Aorta (tissue), 5 donors: ENCODE results near the gene ABLIM2. TPM values are rescaled to one million over a fixed set of nuclear protein-coding genes. Genes with fewer than 3 reads are reported as not detected.

Experiments used
- ATAC-seq: fragments of 200-7000 bp; cut with Tn5 transposase; one replicate; pipeline ENCODE4 v1.9.1; 2022; ENCODE audit warnings: moderate library complexity; ENCODE audit not compliant: low FRiP score
- DNase-seq, 2 donors: peaks; one replicate each; pipeline ENCODE4 v3.0.0-alpha.2; 2020
- H3K27ac ChIP-seq, 2 donors: one replicate each; pipeline ENCODE4 v1.5.1; 2013; ENCODE audit warnings: low read length in 2 of 2, mild to moderate bottlenecking in 2 of 2, moderate library complexity in 2 of 2, control low read depth in 1 of 2, inconsistent platforms in 1 of 2, low read depth in 1 of 2
- H3K27me3 ChIP-seq, 2 donors: one replicate each; pipeline ENCODE4 v1.6.1; 2013; ENCODE audit warnings: control low read depth in 1 of 2, low read length in 1 of 2, mild to moderate bottlenecking in 1 of 2, moderate library complexity in 1 of 2; ENCODE audit not compliant: insufficient read depth in 2 of 2, control insufficient read depth in 1 of 2
- H3K36me3 ChIP-seq, 2 donors: one replicate each; pipeline ENCODE4 v1.6.1; 2013; ENCODE audit warnings: control low read depth in 1 of 2, low read length in 1 of 2, mild to moderate bottlenecking in 1 of 2; ENCODE audit not compliant: insufficient read depth in 2 of 2, control insufficient read depth in 1 of 2
- H3K4me1 ChIP-seq, 2 donors: one replicate each; pipeline ENCODE4 v1.6.1; 2013; ENCODE audit warnings: low read length in 2 of 2, control low read depth in 1 of 2, mild to moderate bottlenecking in 1 of 2, moderate library complexity in 1 of 2; ENCODE audit not compliant: insufficient read depth in 2 of 2, control insufficient read depth in 1 of 2
- H3K4me3 ChIP-seq, 2 donors: one replicate each; pipeline ENCODE4 v1.5.1; 2013; ENCODE audit warnings: low read length in 2 of 2, control low read depth in 1 of 2, mild to moderate bottlenecking in 1 of 2
- H3K9me3 ChIP-seq: one replicate; pipeline ENCODE4 v1.6.1; 2013; ENCODE audit warnings: mild to moderate bottlenecking, low read length; ENCODE audit not compliant: control insufficient read depth
- WGBS, 2 donors: extraction: QIAGEN DNeasy Blood & Tissue Kit; methylation state at CpG; one replicate each; pipeline ENCODE4 v1.1.7; 2013; 5-methylcytosine and 5-hydroxymethylcytosine counted together
- intact Hi-C, 2 donors: fragments of 100-400 bp; cut with DNase I; formaldehyde crosslinking; loops; one replicate each; pipeline versions ENCODE4 v1.14.2 to v1.15.0; 2022
- polyA plus RNA-seq, 2 donors: library from polyadenylated mRNA; stranded (reverse); fragments of 200-250 nt; gene quantifications; one replicate each; pipeline ENCODE4 v1.2.3, GENCODE V29; 2013
- total RNA-seq, 2 donors: library from RNA; stranded (reverse); fragmentation: NEBNext Ultra II Directional; extraction: Animal tissue kit (Norgen Biotek cat#: 25700); gene quantifications; one replicate each; pipeline ENCODE4 v1.2.1, GENCODE V29; 2021
- donor health status: healthy with polysubstance abuse.
- donor health status: Bipolar disorder and iron deficiency.
- donor health status: DM: no; HTN: no; CAD: no.
- donor health status: DM: no; HTN: no; CAD: no.
- donor health status: DM: yes; HTN: yes; CAD: no.

Gene ABLIM2
- total and polyA plus RNA-seq, 4 donors: 5.3 to 20.2 (median 11.1) TPM

- no peaks in the 10 kb centered on the region for H3K36me3 ChIP-seq
- DNase-seq: no peak
- no peaks in the 10 kb centered on the region for H3K27me3 ChIP-seq
- no peak overlapping the region for H3K4me3 ChIP-seq
- 88 to 98% methylated on average over 7 of the region's 7 CpGs for WGBS, 2 donors
- intact Hi-C loops: no loop called here
- no peak overlapping the region for H3K27ac ChIP-seq
- no peaks in the 10 kb centered on the region for H3K9me3 ChIP-seq
- H3K4me1 ChIP-seq: no peaks in the 10 kb centered on the region
- no peak for ATAC-seq
Observed at GRCh38 chr4:7995135-7995534, 163.5 kb downstream of the ABLIM2 start.

GRCh38 chr4:7993671-7994070, 164.9 kb downstream of the ABLIM2 start:
- H3K9me3 ChIP-seq: peaks cover 2% of the 10 kb centered on the region
- no peaks in the 10 kb centered on the region for H3K36me3 ChIP-seq
- WGBS, 2 donors: 92 to 96% methylated on average over 6 of the region's 6 CpGs
- H3K4me3 ChIP-seq: no peak overlapping the region
- no peak overlapping the region for H3K27ac ChIP-seq
- no peaks in the 10 kb centered on the region for H3K27me3 ChIP-seq
- DNase-seq: no peak
- intact Hi-C loops: no loop called here
- ATAC-seq: no peak
- no peaks in the 10 kb centered on the region for H3K4me1 ChIP-seq

- Histone ChIP-seq H3K27me3 (no peaks in the 10 kb centered on the region), H3K36me3 (no peaks in the 10 kb centered on the region), H3K4me3 (no peak overlapping the region), H3K9me3 (peaks cover 2% of the 10 kb centered on the region), H3K27ac (no peak overlapping the region), H3K4me1 (no peaks in the 10 kb centered on the region)
- DNase-seq (no peak), ATAC-seq (peak; percentile 37)
- intact Hi-C loops: no loop called here
- WGBS, 2 donors: 89 to 92% methylated on average over 11 of the region's 11 CpGs
Observed at GRCh38 chr4:7992846-7993245, 165.8 kb downstream of the ABLIM2 start.

GRCh38 chr4:7990807-7991459, 167.7 kb downstream of the ABLIM2 start:
- H3K27ac ChIP-seq: no peak overlapping the region
- H3K4me1 ChIP-seq: no peaks in the 10 kb centered on the region
- ATAC-seq: no peak
- H3K36me3 ChIP-seq: no peaks in the 10 kb centered on the region
- 91 to 93% methylated on average over 10 of the region's 10 CpGs for WGBS, 2 donors
- no peak overlapping the region for H3K4me3 ChIP-seq
- H3K27me3 ChIP-seq: no peaks in the 10 kb centered on the region
- intact Hi-C loops: no loop called here
- DNase-seq: no peak
- peaks cover 2% of the 10 kb centered on the region for H3K9me3 ChIP-seq

GRCh38 chr4:7989654-7990053, 169.0 kb downstream of the ABLIM2 start:
- no peak overlapping the region for H3K4me3 ChIP-seq
- 63 to 80% methylated on average over 2 of the region's 2 CpGs for WGBS, 2 donors
- no peak overlapping the region for H3K27ac ChIP-seq
- H3K4me1 ChIP-seq: no peaks in the 10 kb centered on the region
- intact Hi-C loops: loop anchor here (5.0 kb wide), 1 partner anchor 227 kb away; no protein-coding TSS in a partner anchor
- DNase-seq: no peak
- H3K9me3 ChIP-seq: peaks cover 2% of the 10 kb centered on the region
- no peaks in the 10 kb centered on the region for H3K27me3 ChIP-seq
- no peak for ATAC-seq
- no peaks in the 10 kb centered on the region for H3K36me3 ChIP-seq

- H3K27ac ChIP-seq: no peak overlapping the region
- peaks cover 2% of the 10 kb centered on the region for H3K9me3 ChIP-seq
- no peak overlapping the region for H3K4me3 ChIP-seq
- H3K36me3 ChIP-seq: no peaks in the 10 kb centered on the region
- intact Hi-C loops: loop anchor here (5.0 kb wide), 1 partner anchor 226 kb away; no protein-coding TSS in a partner anchor
- WGBS, 2 donors: 66 to 73% methylated on average over 1 of the region's 1 CpG
- DNase-seq: no peak
- H3K4me1 ChIP-seq: no peaks in the 10 kb centered on the region
- no peak for ATAC-seq
- no peaks in the 10 kb centered on the region for H3K27me3 ChIP-seq
Observed at GRCh38 chr4:7988437-7988836, 170.2 kb downstream of the ABLIM2 start.

GRCh38 chr4:7987148-7987989, 171.2 kb downstream of the ABLIM2 start:
- DNase-seq (peak in 1 of 2 donors; percentile 77), ATAC-seq (peak; percentile 81)
- no peaks in the 10 kb centered on the region for H3K27me3 ChIP-seq

GRCh38 chr4:7985891-7986441, 172.6 kb downstream of the ABLIM2 start:
- DNase-seq (no peak), ATAC-seq (no peak)
- H3K27ac ChIP-seq: no peak overlapping the region
- no peak overlapping the region for H3K4me3 ChIP-seq
- H3K36me3 ChIP-seq: no peaks in the 10 kb centered on the region
- H3K27me3 ChIP-seq: no peaks in the 10 kb centered on the region
- H3K9me3 ChIP-seq: peaks cover 2% of the 10 kb centered on the region
- intact Hi-C loops: loop anchor here (5.0 kb wide), 1 partner anchor 224 kb away; no protein-coding TSS in a partner anchor
- WGBS, 2 donors: 39 to 60% methylated on average over 21 of the region's 21 CpGs
- no peaks in the 10 kb centered on the region for H3K4me1 ChIP-seq

More at GRCh38 chr4:7987148-7987989, 171.2 kb downstream of the ABLIM2 start:
- no peak overlapping the region for H3K27ac ChIP-seq
- no peak overlapping the region for H3K4me3 ChIP-seq
- WGBS, 2 donors: 54 to 57% methylated on average over 10 of the region's 10 CpGs
- H3K9me3 ChIP-seq: peaks cover 2% of the 10 kb centered on the region
- H3K36me3 ChIP-seq: no peaks in the 10 kb centered on the region
- H3K4me1 ChIP-seq: no peaks in the 10 kb centered on the region
- intact Hi-C loops: loop anchor here (1.0 to 5.0 kb wide), 3 partner anchors 183 to 225 kb away; no protein-coding TSS in a partner anchor
